OCI-LY3 (cell line): Measurements from ENCODE around the gene ARMCX5.

ENCODE experiments used
- H2AFZ ChIP-seq: fragments of 200-600, 300-600 bp; shearing (Covaris generic); 2 replicates; pipeline ENCODE4 v1.6.0; 2014; ENCODE audit warnings: antibody characterized with exemption, low read depth, low read length
- H3K27ac ChIP-seq: fragments of 200-600, 300-600 bp; sonication (generic); 2 replicates; pipeline ENCODE4 v1.5.1; 2014; ENCODE audit warnings: mild to moderate bottlenecking, low read length, moderate library complexity, mixed read lengths
- H3K27me3 ChIP-seq: fragments of 200-600, 300-600 bp; sonication (generic); 2 replicates; pipeline ENCODE4 v1.6.1; 2014; ENCODE audit warnings: low read depth, low read length, mixed read lengths
- H3K36me3 ChIP-seq: fragments of 200-600, 300-600 bp; sonication (generic); replicated peaks from 2 replicates; pipeline ENCODE3; 2014; ENCODE audit warnings: low read depth, low read length, mixed read lengths
- H3K4me1 ChIP-seq: fragments of 300-600, 200-600 bp; sonication (generic); 2 replicates; pipeline ENCODE4 v1.6.1; 2014; ENCODE audit warnings: low read length, mixed read lengths
- H3K4me2 ChIP-seq: fragments of 200-600, 300-600 bp; sonication (generic); 2 replicates; pipeline ENCODE4 v1.6.1; 2014; ENCODE audit warnings: low read length, mixed read lengths
- H3K4me3 ChIP-seq: fragments of 300-600, 200-600 bp; sonication (generic); 2 replicates; pipeline ENCODE4 v1.5.1; 2014; ENCODE audit warnings: antibody characterized with exemption, mild to moderate bottlenecking, low read length, moderate library complexity
- H3K79me2 ChIP-seq: fragments of 300-600, 200-600 bp; shearing (Covaris generic); 2 replicates; pipeline ENCODE4 v1.6.1; 2014; ENCODE audit warnings: mild to moderate bottlenecking, low read length, mixed read lengths
- H3K9ac ChIP-seq: fragments of 300-600, 200-600 bp; shearing (Covaris generic); 2 replicates; pipeline ENCODE4 v1.6.0; 2014; ENCODE audit warnings: mild to moderate bottlenecking, low read length, moderate library complexity
- H3K9me3 ChIP-seq: fragments of 200-600, 300-600 bp; shearing (Covaris generic); 2 replicates; pipeline ENCODE4 v1.6.1; 2014; ENCODE audit warnings: low read length, mixed read lengths; ENCODE audit not compliant: insufficient read depth
- H4K20me1 ChIP-seq: fragments of 200-600, 300-600 bp; sonication (generic); 2 replicates; pipeline ENCODE4 v1.6.1; 2016; ENCODE audit warnings: low read length, mixed read lengths; ENCODE audit not compliant: insufficient read depth
- CTCF ChIP-seq: fragments of 200-600, 300-600 bp; sonication (generic); IDR thresholded peaks from 2 replicates; pipeline ENCODE4 v1.5.1; 2014; ENCODE audit warnings: antibody characterized with exemption, low read length, low read depth
- EZH2phosphoT487 ChIP-seq: fragments of 200-600 bp; shearing (Covaris generic); IDR thresholded peaks from 2 replicates; pipeline ENCODE4 v1.6.1; 2018; ENCODE audit warnings: antibody characterized with exemption, mixed run types, low read depth

ARMCX5 gene

GRCh38 chrX:102610905-102611304 lies 11.6 kb downstream of the ARMCX5 start:
- H3K79me2 ChIP-seq, result no peaks in the 10 kb centered on the region
- no peak overlapping the region for H3K4me3 ChIP-seq
- no peak overlapping the region for H3K4me2 ChIP-seq
- TF ChIP-seq EZH2phosphoT487 (no peak), CTCF (no peak)
- no peak overlapping the region for H3K9ac ChIP-seq
- no peaks in the 10 kb centered on the region for H3K4me1 ChIP-seq
- H3K27me3 ChIP-seq, result no peaks in the 10 kb centered on the region
- H3K36me3 ChIP-seq, result no peaks in the 10 kb centered on the region
- H2AFZ ChIP-seq, result no peak overlapping the region
- no peak overlapping the region for H3K27ac ChIP-seq
- H3K9me3 ChIP-seq, result no peaks in the 10 kb centered on the region
- no peaks in the 10 kb centered on the region for H4K20me1 ChIP-seq

DNA sequence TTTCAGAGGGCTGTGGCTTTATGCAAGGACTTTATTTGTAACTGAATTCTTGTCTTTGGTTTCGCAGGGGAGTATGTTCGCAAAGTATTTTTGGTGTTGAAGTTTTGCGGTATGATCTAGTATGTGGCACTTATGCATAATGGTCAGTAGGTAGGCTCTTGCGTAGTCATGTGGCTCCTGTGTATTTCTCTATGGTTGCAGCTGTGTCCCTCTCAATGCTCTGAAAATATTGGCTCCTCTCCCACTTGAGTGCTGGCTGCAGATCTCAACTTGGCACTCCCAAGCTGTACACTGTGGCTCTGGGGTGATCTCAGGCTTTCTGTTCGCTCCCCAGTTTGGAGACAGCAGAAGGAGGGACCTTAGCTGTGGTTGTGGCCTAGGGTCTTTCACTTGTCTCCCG lies 24.8 kb downstream of the ARMCX5 start:
- Histone ChIP-seq H3K9ac (no peak overlapping the region), H3K36me3 (no peaks in the 10 kb centered on the region), H2AFZ (no peak overlapping the region), H3K27ac (no peak overlapping the region), H3K9me3 (no peaks in the 10 kb centered on the region), H3K79me2 (no peaks in the 10 kb centered on the region), H4K20me1 (no peaks in the 10 kb centered on the region), H3K4me2 (no peak overlapping the region), H3K27me3 (no peaks in the 10 kb centered on the region), H3K4me1 (no peaks in the 10 kb centered on the region), H3K4me3 (no peak overlapping the region)
- TF ChIP-seq CTCF (no peak), EZH2phosphoT487 (no peak)

GRCh38 chrX:102627640-102628039 lies 28.3 kb downstream of the ARMCX5 start:
- no peaks in the 10 kb centered on the region for H3K36me3 ChIP-seq
- no peaks in the 10 kb centered on the region for H3K9me3 ChIP-seq
- TF ChIP-seq EZH2phosphoT487, result no peak
- TF ChIP-seq CTCF, result no peak
- no peaks in the 10 kb centered on the region for H3K27me3 ChIP-seq
- H4K20me1 ChIP-seq, result no peaks in the 10 kb centered on the region
- H3K4me1 ChIP-seq, result no peaks in the 10 kb centered on the region
- no peak overlapping the region for H3K9ac ChIP-seq
- no peaks in the 10 kb centered on the region for H3K79me2 ChIP-seq
- no peak overlapping the region for H2AFZ ChIP-seq
- H3K27ac ChIP-seq, result no peak overlapping the region
- H3K4me2 ChIP-seq, result no peak overlapping the region
- H3K4me3 ChIP-seq, result no peak overlapping the region

- H4K20me1 ChIP-seq, result no peaks in the 10 kb centered on the region
- H3K4me2 ChIP-seq, result no peak overlapping the region
- no peaks in the 10 kb centered on the region for H3K79me2 ChIP-seq
- no peak overlapping the region for H3K27ac ChIP-seq
- TF ChIP-seq CTCF (no peak), EZH2phosphoT487 (no peak)
- no peak overlapping the region for H3K4me3 ChIP-seq
- no peaks in the 10 kb centered on the region for H3K36me3 ChIP-seq
- H3K9ac ChIP-seq, result no peak overlapping the region
- H2AFZ ChIP-seq, result no peak overlapping the region
- H3K4me1 ChIP-seq, result no peaks in the 10 kb centered on the region
- no peaks in the 10 kb centered on the region for H3K9me3 ChIP-seq
- no peaks in the 10 kb centered on the region for H3K27me3 ChIP-seq
These were observed 38.2 kb downstream of the ARMCX5 start for GRCh38 chrX:102637561-102637960.
